ENCODE results near the gene GATC. TPM values are rescaled to one million over a fixed set of nuclear protein-coding genes. Genes with fewer than 3 reads are reported as not detected.

GATC gene
- total RNA-seq (2022), result 30.9 and 33.2 TPM in 2 replicates
- percentile 88 among the genes with signal in this experiment for Bru-seq, nascent RNA
- BruChase-seq, experiment 1, labeled RNA remaining after a 2-hour chase, result percentile 97 among the genes with signal in this experiment
- BruChase-seq, experiment 2, labeled RNA remaining after a 6-hour chase, result percentile 96 among the genes with signal in this experiment
- long read RNA-seq, full-length matches to known transcripts, result 5 of 11 reads
- long read RNA-seq, partial matches to known transcripts, result 0 of 11 reads
- long read RNA-seq, other reads (novel, unspliced or antisense), result 6 of 11 reads

GRCh38 chr12:120445911-120446843 is at the start of gene GATC, which contains the start of gene TRIAP1:
Gene GATC, plus strand, starts transcription at chr12:120446444. Its CDS starts 37 bp downstream, at chr12:120446481.
Gene TRIAP1, minus strand, starts transcription at chr12:120446384. Its CDS starts 12 bp downstream, at chr12:120446372.
- POLR2A ChIA-PET, result interaction anchor here (0.7 to 1.2 kb wide), 2 partner anchors 9 kb away, joined by 3 read pairs; no protein-coding TSS in a partner anchor
- Mint-ChIP-seq H3K9me3 (ENCODE audit: unreplicated experiment) (no peaks in the 10 kb centered on the region), H3K27me3 (ENCODE audit: insufficient read depth, unreplicated experiment) (no peaks in the 10 kb centered on the region), H3K36me3 (ENCODE audit: insufficient read depth, unreplicated experiment) (peaks cover 75% of the 10 kb centered on the region), H3K4me1 (ENCODE audit: low read depth, unreplicated experiment) (peaks cover 8% of the 10 kb centered on the region), H3K27ac (ENCODE audit: unreplicated experiment) (peak within 1 kb of the TSS; percentile 98), H3K4me3 (ENCODE audit: unreplicated experiment) (peak within 1 kb of the TSS; percentile 96)
- H3K4me3 ChIP-seq (ENCODE audit: low read depth, low read length), result peak within 1 kb of the TSS; percentile 67
- no peaks in the 10 kb centered on the region for H3K9me3 ChIP-seq
- H3K27me3 ChIP-seq (replicated peaks; ENCODE audit: control insufficient read depth, insufficient read depth, low read length), result no peaks in the 10 kb centered on the region
- H3K4me1 ChIP-seq, result 0 out of 2 replicates have a peak, but pooled peaks cover 3% of the 10 kb centered on the region
- TF ChIP-seq CTCF (IDR thresholded peaks at IDR 0.05; ENCODE audit: insufficient read depth in 1 of 2, low read depth in 1 of 2, low read length in 1 of 2, severe bottlenecking in 1 of 2, unreplicated experiment in 1 of 2), result no peak
- H3K36me3 ChIP-seq (ENCODE audit: control insufficient read depth, insufficient read depth, low read length), result peaks cover 3% of the 10 kb centered on the region
- CTCF ChIA-PET, result interaction anchor here (0.6 kb wide), 1 partner anchor 22 kb away, joined by 5 read pairs; no protein-coding TSS in a partner anchor
- intact Hi-C loops (cut with micrococcal nuclease; ENCODE audit: unreplicated experiment), result loop anchor here (2.0 kb wide), 1 partner anchor 23 kb away; the partner anchor contains the start of gene SRSF9
- BruUV-seq (replicated peaks), result TSS peak; percentile 78
- peak; percentile 87 to 90 for DNase-seq

GRCh38 chr12:120397824-120398540 is 48.3 kb upstream of the GATC start:
- Histone ChIP-seq H3K4me3 (ENCODE audit: low read depth, low read length) (no peak overlapping the region), H3K27me3 (replicated peaks; ENCODE audit: control insufficient read depth, insufficient read depth, low read length) (no peaks in the 10 kb centered on the region), H3K36me3 (ENCODE audit: control insufficient read depth, insufficient read depth, low read length) (no peaks in the 10 kb centered on the region), H3K9me3 (no peaks in the 10 kb centered on the region), H3K4me1 (no peaks in the 10 kb centered on the region)
- intact Hi-C loops (cut with micrococcal nuclease; ENCODE audit: unreplicated experiment), result no loop called here
- H3K27ac Mint-ChIP-seq (ENCODE audit: unreplicated experiment), result no peak overlapping the region
- no peak overlapping the region for H3K4me3 Mint-ChIP-seq (ENCODE audit: unreplicated experiment)
- CTCF ChIA-PET, result no interaction called here
- no peaks in the 10 kb centered on the region for H3K4me1 Mint-ChIP-seq (ENCODE audit: low read depth, unreplicated experiment)
- no peak for TF ChIP-seq CTCF (IDR thresholded peaks at IDR 0.05; ENCODE audit: insufficient read depth in 1 of 2, low read depth in 1 of 2, low read length in 1 of 2, severe bottlenecking in 1 of 2, unreplicated experiment in 1 of 2)
- no peaks in the 10 kb centered on the region for H3K36me3 Mint-ChIP-seq (ENCODE audit: insufficient read depth, unreplicated experiment)
- H3K27me3 Mint-ChIP-seq (ENCODE audit: insufficient read depth, unreplicated experiment), result no peaks in the 10 kb centered on the region
- no TSS peak for BruUV-seq (replicated peaks)
- no peaks in the 10 kb centered on the region for H3K9me3 Mint-ChIP-seq (ENCODE audit: unreplicated experiment)
- POLR2A ChIA-PET, result no interaction called here
- no peak for DNase-seq

GRCh38 chr12:120399531-120399930 is 46.7 kb upstream of the GATC start:
- H3K27me3 Mint-ChIP-seq (ENCODE audit: insufficient read depth, unreplicated experiment), result no peaks in the 10 kb centered on the region
- H3K4me3 ChIP-seq (ENCODE audit: low read depth, low read length), result no peak overlapping the region
- ChIA-PET POLR2A (no interaction called here), CTCF (no interaction called here)
- no peak for TF ChIP-seq CTCF (IDR thresholded peaks at IDR 0.05; ENCODE audit: insufficient read depth in 1 of 2, low read depth in 1 of 2, low read length in 1 of 2, severe bottlenecking in 1 of 2, unreplicated experiment in 1 of 2)
- H3K9me3 Mint-ChIP-seq (ENCODE audit: unreplicated experiment), result no peaks in the 10 kb centered on the region
- no peaks in the 10 kb centered on the region for H3K27me3 ChIP-seq (replicated peaks; ENCODE audit: control insufficient read depth, insufficient read depth, low read length)
- H3K27ac Mint-ChIP-seq (ENCODE audit: unreplicated experiment), result no peak overlapping the region
- H3K4me1 Mint-ChIP-seq (ENCODE audit: low read depth, unreplicated experiment), result no peaks in the 10 kb centered on the region
- intact Hi-C loops (cut with micrococcal nuclease; ENCODE audit: unreplicated experiment), result no loop called here
- no peaks in the 10 kb centered on the region for H3K4me1 ChIP-seq
- H3K4me3 Mint-ChIP-seq (ENCODE audit: unreplicated experiment), result no peak overlapping the region
- BruUV-seq (replicated peaks), result no TSS peak
- no peaks in the 10 kb centered on the region for H3K36me3 ChIP-seq (ENCODE audit: control insufficient read depth, insufficient read depth, low read length)
- H3K9me3 ChIP-seq, result 0 out of 2 replicates have a peak, but pooled peaks cover 2% of the 10 kb centered on the region
- DNase-seq, result no peak
- no peaks in the 10 kb centered on the region for H3K36me3 Mint-ChIP-seq (ENCODE audit: insufficient read depth, unreplicated experiment)

Data from Caco-2 (cell line).